ENCODE measurements around the gene TCEAL8.
"Not testable (repeated sequence)": the region's sequence is repeated elsewhere in the genome, so short reads cannot be mapped to it uniquely, and the experiment has no call there.

TCEAL8 gene, protein sequence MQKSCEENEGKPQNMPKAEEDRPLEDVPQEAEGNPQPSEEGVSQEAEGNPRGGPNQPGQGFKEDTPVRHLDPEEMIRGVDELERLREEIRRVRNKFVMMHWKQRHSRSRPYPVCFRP

DNA sequence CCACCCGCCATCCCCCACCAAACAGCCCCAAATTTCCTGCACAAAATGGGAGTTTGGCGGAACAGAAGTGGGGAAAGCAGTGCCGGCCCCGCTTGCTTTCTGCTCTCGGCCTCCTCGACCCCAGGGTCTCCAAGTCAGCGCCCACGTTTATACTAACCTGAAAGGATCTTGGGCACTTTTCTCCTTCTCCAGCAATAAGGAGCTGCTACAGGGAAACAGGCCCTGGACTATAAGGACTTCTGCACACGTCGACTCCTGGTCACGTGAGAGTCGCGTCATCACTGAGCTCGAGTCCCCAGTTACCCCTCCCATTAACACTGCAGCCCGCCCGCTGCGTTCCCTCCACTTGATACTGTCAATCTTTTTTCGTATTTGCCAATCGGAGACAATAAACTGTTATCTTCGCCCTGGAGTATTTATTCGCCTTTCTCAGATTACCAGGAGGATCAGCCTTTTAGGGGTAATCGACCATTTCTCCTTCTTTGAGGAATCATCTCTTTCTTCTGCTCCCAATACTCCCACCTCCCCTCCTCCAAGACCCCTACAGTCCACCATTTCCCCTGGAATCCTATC, at the start of gene TCEAL8:
TSS of gene TCEAL8 (minus strand) at position 235 of the 573 bp plus-strand sequence. CDS start 1,176 bp downstream, outside the sequence.
- peak; percentile 91 for DNase-seq

DNA sequence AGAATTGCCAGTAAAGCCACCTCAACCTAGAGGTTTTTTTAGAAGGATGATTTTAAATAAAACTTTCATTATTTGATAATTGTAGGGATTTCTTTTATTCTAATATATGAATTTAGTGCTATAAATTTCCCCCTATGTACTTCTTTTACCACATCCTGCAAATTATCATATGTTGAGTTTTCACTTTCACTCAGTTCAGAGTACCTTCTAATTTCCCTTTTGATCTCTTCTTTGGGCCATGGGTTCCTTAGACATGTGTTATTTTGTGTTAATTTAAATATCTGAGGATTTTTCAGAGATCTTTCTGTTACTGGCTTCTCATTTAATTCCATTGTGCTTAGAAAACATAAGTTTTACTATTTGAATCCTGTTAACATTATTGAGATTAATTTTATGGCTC, 49.8 kb upstream of the TCEAL8 start:
- no peak for DNase-seq

DNA sequence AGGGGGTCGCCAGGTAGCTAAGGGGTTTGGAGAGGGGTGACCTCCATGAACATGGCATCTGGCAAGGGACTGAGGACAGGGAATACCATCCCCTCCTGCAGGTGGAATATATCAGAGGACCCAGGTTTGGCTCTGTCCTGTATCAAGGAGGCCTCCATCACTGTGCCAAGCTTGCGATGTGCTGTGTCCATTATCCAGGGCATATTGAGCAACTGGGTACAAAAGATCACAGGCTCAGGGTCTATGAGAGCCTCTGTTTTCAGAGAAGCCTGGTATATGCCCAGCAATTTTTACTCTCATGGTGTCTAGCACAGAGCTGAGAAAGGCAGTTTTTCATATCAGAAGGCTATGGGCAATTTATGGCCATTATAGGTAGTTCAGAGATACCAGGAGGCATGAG, 38.2 kb upstream of the TCEAL8 start:
- no peak for DNase-seq

DNA sequence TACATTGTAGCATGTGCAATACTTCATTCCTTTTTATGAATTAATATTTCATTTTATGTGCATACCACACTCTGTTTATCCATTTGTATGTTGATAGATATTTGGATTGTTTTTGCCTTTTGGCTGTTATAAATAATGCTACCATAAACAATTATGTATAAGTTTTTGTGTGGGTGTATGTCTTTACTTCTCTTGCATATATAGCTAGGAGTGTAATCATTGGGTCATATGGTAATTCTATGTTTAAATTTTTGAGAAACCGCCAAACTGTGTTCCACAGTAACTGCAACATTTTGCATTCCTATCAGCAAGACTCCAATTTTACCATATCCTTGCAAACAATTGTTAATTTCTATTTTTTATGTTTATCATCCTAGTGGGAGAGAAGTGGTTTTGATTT, 24.7 kb upstream of the TCEAL8 start:
- no peak for DNase-seq

DNA sequence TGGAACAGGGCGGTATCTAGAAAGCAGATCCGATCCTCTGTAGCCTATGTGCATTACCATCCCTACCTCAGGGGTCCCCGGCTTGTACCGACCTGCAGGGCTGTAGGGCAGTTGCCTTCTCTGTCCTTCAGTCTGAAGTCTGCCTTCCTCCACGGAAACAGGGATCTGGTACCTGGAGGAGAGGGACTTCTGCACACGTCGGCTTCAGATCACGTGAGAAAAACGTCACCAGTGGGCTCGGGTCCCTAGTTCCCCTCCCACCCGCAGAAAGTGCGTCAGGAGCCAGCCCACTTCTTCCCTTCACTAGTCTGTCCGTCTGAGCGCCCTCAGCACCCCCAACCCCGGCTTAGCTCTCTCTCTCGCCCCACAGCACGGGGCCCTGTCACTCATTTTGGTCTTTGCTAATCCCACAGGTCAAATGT, 21.6 kb upstream of the TCEAL8 start, which contains the start of gene TCEAL5:
TSS of gene TCEAL5 (minus strand) at position 170 of the 422 bp plus-strand sequence. CDS start 2,187 bp downstream, outside the sequence.
- DNase-seq = peak; percentile 86

DNA sequence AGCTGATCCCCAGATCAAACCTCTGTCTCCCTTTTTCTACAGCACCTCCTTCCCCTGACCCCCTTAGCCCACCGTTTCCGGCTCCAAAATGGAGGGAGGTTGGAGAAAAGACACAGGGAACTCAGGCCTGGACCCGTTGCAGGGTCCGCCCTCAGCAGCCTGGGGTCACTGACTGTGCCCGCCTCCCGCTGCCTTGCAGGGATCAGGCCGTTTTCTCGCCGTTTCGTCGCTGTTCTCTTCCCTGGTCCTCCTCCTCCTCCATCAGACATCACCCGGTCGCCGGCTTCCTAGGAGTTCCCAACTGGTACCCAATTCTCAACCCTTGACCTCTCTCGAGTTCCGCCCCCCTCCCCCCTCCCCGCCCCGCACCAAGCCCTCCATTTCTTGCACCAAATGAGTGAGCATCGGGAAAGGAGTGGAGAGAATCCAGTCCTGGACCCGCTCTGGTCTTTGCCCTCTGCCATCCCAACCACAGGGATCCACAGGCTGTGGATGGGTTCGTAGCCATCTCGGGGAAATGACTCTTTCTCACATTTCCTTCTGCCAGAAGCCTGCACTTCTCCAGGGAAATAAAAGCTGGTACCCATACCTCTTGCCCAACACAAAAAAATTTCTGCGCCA, 21.1 kb upstream of the TCEAL8 start:
- peak; percentile 28 for DNase-seq

DNA sequence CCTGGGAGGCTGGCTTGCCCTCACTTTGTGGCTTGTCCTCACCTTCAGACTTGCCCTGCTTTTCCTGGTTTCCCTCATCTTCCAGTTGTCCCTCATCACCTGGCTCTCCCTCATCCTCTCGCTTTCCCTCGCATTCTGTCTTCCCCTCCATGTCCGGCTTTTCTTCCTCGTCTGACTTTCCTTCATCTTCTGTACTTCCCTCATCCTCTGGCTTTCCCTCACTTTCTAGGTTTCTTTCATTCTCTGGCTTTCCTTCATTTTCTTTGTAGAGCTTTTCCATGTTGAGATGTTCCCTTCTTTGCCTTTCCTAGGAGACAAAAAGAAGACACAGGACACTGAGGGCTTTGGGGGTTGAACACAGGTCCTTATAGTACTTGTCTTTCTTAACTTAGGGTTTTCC, 19.3 kb upstream of the TCEAL8 start:
- DNase-seq = no peak

DNA sequence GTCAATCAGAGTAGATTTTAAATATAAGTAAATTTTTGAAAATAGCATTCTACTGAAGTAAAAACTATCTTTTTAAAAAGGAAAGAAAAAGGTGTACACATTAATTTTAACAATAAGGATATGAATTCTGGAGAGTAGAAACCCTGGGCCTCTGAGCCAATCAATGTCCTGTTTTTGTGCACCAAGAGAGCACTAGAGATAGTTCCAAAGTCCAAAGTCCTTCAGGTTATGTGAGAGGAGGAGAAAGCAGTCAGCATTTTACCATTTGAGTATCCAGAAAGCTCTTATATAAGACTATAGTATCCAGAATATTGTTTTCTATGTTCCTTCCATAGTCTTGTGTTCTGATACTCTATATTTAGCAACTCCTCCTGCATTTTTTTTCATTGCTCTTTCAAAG, 3.3 kb upstream of the TCEAL8 start:
- no peak for DNase-seq

DNA sequence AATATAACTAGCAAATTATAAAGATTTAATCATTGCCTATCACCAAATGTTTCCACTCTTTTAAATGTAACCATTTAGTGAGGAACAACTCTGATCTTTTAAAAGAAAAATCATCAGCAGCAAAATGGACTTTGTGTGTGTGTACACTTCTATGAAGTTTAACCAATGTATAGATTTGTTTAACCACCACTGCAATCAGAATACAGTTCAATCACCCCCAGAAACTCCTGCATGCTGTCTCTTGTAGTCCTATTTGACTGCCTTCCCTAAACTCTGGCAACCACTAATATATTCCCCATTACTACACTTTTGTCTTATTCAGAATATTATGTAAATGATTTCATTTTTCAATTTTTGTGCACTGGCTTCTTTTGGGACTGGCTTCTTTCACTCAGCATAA, 1.7 kb upstream of the TCEAL8 start:
- no peak for DNase-seq

DNA sequence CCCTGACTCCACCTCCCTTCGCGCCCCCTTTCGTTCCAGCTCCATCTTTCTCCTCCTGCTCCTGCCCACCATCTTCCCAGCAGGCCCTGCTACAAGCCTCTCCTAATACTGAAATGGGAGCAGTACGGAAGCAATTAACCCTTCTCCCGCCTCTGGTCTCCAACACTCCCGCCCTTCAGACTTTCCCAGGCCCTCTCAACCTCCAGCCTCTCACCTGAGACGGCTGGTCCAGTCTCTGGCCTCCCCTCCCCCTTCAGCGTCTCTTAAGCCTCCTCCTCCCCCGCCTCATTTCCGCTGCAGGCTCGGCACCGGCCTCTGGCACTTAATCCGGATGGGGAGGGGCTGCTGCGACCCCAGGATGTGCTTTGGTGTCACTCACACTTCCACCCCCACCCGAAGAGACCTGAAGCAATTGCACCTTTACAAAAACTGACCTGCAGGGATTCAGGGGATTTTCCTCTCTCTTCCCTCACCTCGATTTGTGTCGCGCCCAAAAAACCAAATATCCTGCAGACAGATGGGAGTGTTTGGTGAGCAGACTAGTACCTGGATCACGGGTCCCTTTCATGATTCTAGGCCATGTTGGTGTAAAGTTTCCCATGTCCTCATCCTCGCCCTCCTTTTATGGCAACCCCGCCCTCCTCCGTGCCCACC, 657 bp downstream of the TCEAL8 start:
- peak; percentile 80 for DNase-seq

DNA sequence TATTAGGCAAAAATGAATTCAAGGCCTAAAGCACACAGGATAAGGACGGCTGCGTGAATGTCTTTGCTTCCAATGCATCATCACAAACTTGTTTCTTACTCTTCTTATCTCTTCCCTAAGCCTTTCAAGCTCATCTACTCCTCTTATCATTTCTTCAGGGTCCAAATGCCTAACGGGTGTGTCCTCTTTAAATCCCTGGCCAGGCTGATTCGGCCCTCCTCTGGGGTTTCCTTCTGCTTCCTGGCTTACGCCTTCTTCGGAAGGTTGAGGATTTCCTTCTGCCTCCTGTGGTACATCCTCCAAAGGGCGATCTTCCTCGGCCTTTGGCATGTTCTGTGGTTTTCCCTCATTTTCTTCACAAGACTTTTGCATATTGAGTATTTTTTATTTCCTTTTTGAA, 1.3 kb downstream of the TCEAL8 start:
- DNase-seq = peak; percentile 15

DNA sequence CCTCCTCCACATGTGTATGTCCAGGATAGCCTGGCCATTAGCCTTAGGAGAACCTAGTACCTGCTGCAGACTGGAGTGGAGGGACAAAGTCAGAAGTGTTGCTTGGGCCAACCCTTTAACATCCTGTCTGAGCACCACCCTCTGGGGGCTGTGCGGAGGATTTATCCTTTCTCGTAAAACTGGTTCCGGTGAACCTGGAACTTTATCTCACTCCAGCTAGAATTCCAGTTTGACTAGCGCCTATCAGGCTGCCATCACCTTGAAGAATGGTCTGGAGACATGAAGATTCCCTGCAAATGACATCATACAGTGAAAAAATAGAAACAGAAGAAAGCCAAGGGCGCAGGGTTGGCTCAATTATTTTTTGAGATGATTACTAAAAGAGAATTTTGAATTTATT, 4.0 kb downstream of the TCEAL8 start:
- no peak for DNase-seq

DNA sequence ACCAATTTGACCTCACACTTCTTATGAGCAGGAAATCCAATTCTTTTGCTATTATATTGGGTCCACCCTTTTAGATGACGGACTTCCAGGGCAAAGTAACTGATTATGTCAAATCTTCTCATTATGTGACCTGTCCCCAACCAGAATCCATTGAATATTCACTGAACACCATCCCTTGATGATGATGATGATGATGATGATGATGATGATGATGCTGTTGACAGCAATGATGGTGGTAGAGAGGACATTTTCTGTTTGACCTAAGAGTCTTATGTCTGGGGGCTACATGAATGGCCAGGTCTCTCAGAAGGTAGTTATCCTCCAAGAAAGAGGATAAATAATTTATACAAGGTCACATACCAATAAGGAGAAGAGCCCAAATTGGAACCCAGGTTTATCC, 5.2 kb downstream of the TCEAL8 start:
- DNase-seq = no peak

DNA sequence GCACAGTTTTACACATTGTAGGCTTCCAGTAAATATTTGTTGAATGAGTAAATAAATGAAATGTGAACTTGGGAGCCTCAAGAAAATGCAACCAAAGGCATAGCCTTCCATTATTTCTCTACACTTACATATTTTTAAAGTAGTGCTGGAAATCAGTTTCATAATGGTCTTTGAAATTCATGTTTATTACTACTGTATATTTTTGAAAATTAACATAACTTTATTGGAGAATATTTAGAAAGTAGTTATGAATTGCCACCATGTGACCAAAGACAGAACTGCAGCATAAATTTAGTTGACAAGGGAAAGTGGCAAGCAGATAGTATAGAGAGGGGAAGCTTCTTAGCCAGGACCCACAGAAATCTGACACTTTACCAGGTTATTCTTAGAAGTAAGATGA, 6.4 kb downstream of the TCEAL8 start:
- DNase-seq = peak; percentile 41

DNA sequence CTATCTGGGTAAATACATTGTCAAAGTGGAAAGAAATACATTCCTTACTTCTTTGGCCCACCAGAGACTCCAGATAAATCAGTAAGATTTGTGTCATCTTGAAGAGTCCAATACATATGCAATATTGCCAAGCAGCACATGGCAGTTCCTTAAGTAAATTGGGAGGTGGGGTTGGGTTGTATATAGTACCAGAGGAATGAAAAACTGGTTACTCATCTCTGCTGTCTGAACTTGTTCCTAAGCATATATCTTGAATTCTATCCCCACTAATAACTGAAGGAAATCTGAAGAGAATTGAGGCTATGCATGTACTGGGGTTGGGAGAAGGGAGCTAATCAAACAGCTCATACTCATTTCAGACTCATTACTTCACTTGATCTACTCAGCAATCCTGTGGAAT, 14.8 kb downstream of the TCEAL8 start:
- DNase-seq = no peak

DNA sequence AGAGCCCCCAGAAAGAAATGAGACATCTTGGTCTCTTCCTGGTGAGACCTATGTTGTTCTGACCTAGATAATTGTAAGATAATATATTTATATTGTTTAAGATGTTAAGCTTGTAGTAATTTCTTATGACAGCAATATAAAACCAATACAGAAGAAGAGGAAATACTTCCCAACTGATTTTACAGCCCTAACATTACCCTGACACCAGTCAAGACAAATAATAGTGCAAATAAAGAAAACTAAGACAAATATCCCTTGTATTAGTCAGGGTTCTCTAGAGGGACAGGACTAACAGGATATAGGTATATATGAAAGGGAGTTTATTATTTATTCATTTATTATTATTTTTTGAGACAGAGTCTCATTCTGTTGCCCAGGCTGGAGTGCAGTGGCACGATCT, 18.7 kb downstream of the TCEAL8 start:
- no peak for DNase-seq

DNA sequence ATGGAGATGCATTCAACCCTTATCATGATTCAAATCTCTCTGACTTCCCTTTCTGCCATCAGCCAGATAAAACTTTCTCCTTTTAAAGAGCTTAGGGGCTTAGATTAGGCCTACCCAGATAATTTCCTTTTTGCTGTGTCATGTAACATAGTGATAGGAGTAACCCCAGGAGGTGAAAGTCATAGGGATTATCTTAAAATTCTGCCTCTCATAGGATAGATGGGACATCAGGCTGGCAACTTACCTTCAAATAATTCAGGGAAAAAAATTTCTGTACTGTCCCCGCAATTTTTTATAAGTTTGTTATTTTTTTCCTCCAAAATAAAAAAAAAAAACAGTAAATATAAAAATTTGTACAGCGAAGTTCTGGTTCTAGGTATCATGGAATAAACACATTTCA, 19.3 kb downstream of the TCEAL8 start:
- DNase-seq = not testable (repeated sequence)

DNA sequence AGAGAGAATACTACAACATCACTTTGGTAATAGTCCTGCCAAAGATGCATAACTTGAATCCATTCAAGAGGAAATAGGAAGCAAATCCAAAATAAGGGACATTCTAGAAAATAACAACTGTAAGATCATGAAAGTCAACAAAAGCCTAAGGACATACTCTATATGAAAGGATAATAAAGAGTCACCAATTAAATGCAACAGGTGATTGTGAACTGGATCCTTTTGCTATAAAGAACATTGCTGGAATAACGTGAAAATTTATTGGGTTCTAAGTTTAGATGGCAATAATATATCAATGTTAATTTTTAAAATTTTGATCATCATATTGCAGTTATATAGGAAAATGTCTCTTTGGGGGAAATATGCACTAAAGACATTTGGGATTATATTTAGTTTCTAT, 20.1 kb downstream of the TCEAL8 start:
- DNase-seq = no peak

DNA sequence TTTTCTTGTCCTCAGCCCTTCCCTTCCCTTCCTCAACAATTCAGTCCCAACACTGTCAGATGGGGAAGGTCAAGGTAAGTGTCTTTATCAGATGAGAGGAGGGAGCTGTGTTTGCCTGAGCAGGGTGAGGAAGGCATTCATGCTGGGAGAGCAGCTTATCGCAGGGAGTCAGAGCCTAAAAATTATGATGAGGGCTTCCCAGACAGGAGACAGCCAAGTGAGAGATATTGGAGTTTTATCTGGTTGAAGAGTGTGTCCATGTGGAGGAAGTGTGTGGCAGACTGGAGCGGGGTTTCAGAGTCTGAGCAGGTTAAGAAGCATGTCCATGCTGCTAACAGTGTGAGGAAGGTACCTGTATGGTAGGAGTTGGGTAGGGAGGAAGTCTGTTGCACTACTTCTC, 21.7 kb downstream of the TCEAL8 start:
- DNase-seq = no peak

DNA sequence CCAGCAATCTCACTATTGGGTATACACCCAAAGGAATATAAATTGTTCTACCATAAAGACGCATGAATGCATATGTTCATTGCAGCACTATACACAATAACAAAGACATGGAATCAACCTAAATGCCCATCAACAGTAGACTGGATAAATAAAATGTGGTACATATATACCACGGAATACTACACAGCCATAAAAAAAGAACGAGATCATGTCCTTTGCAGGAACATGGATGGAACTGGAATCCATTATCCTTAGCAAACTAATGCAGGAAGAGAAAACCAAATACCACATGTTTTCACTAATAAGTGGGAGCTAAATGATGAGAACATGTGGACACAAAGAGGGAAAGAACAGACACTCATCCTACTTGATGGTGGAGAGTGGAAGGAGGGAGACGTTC, 29.0 kb downstream of the TCEAL8 start:
- not testable (repeated sequence) for DNase-seq

DNA sequence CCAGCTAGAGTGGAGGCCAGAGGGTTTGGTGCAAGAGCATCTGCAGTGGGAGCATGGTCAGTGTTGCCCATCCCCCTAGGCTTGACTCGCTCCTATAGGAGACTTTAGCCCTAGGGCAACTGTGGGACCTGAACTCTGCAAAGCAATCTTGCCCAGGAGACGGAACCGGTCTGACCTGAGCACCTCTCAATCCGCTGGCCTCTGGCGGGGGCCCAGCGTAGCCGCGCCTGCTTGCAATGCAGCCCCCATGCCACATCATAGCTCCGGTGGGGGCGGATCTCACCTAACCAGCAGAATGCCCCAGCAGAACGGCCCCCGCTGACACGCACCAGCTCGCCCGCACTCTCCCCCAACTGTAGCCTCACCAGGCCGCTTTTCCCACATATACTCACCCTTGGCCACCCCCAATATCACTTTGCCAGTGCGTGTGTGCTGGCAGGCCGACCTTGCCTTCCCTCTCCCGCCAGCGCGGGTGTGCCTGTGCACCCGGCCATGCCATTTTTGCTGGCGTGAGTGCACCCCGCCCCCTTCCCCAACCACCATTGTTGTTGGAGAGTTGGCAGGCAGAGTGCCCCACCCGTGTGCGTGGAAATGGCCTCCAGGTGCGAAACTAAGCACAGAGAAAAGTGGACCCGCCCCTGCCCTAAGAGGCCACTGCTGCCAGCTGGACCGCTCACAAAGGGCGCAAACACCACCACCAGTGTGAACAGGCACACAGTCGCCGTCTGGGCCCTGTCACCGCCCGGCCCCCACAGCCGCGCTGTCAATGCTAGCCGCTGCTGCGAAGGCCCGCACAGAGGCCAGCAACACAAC, 34.2 kb downstream of the TCEAL8 start:
- peak; percentile 52 for DNase-seq

DNA sequence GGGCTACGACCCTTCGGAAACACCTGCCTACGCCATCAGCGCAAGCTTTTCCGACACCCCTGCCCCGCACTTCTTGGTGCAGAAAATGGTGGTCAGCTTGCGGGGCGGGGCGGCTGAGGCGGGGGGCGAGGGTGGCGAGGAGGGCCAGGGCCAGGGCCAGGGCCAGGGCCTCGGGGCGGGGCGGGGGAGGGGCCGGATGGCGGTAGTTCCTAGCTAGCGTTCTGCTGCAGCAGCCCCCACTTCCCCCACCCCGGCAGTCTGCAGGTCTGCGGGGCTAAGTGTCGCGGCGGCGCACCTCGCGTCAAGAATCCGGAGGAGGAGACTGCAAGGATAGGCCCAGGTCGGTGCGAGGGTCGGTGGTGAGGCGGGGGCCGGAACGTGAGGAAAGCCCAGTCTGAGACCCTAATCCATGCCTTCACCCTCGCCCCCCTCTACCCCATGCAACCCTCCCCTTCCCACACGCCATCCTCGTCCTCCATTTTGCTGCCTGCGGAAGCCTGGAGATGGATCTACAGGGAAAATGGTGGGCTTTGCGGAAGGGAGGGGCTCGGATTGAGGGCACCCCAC, 39.4 kb downstream of the TCEAL8 start:
- peak; percentile 75 for DNase-seq

DNA sequence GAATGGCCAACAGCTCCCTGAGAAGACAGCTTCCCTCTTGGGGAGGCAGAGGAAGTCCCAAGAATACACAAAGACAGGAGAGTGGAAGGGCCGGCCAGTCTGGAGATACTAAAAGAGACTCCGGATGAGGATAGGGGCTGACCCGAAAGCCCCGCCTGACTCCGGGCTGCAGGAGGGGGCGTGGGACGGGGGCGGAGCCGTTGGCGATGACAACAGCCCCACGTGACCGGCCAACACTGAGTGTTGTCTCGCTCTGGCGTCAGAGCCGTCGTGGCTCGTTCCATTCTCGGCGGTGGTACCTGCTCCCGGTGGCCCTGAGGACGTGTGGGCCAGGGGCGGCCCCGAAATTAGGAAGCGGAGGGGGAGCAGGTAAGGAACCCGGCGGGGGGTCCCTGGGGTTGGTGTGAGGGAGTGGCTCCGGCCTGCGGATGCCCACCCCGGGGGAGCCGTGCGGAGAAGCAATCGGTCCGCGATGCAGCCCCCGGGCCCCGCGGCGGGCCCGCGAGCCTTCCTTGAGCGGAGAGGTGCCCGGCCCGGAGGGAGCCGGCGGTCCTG, 40.0 kb downstream of the TCEAL8 start, which contains the start of gene BEX4:
TSS of gene BEX4 (plus strand) at position 239 of the 555 bp plus-strand sequence. CDS start 1,046 bp downstream, outside the sequence.
- DNase-seq = peak; percentile 90

Measured in eye (tissue), 1 donor.